GM18511 (cell line): ENCODE data around the gene TUBB4A.

Experiments
- ATAC-seq: cut with Tn5 transposase; IDR thresholded peaks from one replicate; pipeline ENCODE4 v1.9.1; 2021; ENCODE audit warnings: mild to moderate bottlenecking, moderate library complexity; ENCODE audit not compliant: unreplicated experiment

The TUBB4A gene

DNA sequence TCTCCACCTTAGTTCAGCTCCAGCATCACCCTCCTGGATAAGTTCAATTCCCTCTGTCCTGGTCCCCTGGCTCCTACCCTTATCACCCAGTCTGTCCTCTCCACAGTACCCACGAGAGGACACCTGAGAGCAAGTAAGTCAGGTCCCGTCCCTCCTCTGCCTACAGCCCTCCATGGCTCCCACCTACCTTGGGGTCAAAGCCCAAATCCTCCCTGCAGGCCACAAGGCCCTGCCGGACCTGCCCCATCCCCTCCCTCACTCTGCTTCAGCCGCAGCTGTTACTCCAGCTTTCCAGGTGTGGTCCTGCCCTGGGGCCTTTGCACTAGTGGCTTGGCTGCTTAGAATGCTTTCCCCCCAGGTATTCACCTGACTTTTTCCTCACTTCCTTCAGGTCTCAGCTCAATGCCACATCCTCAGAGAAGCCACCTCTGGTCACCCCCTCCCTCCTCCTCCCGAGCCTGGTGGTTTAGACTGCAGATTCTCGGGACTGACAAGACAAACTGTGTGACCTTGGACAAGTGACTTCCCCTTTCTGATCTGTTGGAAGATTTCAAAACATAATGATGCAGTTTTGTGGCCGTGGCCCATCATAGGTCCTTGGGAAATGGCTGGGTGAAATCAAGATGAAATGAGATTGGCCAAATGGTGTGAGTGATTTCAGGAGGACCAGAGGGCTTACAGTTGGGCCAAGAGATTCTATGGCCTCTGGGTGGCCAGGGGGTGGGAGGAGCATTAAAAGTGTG, 3.6 kb downstream of the TUBB4A start:
- no peak for ATAC-seq

DNA sequence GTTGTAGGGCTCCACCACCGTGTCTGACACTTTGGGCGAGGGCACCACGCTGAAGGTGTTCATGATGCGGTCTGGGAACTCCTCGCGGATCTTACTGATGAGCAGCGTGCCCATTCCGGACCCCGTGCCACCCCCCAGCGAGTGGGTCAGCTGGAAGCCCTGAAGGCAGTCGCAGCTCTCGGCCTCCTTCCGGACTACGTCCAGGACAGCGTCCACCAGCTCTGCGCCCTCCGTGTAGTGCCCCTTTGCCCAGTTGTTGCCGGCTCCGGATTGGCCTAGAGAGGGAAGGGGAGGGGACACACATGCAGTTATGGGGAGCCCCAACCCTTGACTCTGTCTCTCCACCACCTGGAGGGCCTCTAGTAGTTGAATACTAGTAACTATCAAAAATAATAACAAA, 6.2 kb downstream of the TUBB4A start:
- ATAC-seq, result no peak

GRCh38 chr19:6494438-6495036, 7.6 kb downstream of the TUBB4A start:
- ATAC-seq, result no peak

- ATAC-seq, result no peak
Observed at GRCh38 chr19:6491802-6492592, 10.1 kb downstream of the TUBB4A start.

DNA sequence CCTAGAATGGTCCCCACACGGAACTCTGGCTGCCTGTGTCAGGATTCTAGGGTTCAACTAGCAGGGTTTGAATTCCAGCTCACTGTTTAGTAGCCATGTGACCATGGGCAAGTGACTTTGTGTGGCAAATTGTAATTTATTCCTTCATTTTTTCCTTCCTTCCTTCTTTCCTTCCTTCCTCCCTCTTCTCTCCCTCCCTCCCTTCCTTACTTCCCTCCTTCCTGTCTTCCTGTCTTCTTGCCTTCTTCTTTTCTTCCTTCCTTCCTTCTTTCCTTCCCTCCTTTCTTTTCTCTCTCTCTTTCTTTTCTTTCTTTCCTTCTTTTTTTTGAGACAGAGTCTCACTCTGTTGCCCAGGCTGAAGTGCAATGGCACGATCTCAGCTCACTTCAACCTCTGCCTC, 12.0 kb downstream of the TUBB4A start:
- no peak for ATAC-seq

DNA sequence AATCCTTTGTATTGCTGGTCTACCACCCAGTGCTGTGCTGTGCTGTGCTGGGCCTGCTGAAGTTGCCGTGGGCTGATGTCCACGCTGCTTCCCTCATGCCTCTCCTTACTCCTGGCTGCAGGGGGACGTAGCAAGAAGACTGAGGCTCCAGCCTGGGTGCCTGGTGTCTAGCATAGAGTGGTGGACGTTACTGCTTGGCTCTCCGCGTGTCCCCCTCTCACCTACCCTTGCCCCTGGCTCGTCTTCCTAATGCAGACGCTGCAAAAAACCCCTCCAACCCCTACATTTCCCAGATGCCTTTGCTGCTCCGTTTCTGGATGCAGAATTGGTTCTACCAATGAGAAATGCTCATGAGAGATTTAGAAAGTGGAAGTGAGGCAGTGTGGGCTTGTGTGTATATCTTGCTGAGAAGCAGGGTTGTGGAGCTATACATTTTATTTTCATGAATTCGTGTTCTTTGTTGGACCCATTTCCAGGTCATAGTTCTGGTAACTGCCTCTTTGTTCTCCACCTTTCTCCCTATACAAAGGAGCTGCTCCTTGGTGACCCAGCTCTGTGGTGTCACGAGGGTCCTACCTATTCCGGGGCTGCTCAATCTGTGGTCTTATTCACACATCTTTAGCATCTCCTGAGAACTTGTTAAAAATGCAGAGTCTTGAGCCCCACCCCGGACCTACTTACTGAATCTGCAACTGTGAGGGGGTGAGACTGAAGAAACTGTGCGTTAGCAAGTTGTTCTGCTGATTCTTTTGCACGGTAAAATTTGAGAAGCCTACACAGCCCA, 12.6 kb downstream of the TUBB4A start:
- ATAC-seq, result no peak

DNA sequence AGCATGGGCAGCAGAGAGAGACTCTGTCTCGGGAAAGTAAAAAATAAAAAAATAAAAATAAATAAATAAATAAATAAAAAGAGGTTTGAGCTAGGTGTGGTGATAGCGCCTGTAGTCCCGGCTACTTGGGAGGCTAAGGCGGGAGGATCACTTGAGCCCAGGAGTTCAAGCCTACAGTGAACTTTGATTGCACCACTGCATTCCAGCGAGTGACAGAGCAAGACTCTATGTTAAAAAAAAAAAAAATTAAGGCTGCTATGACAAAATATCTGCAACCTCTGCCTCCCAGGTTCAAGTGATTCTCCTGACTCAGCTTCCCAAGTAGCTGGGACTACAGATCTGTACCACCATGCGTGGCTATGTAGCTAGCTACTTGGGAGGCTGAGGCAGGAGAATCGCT, 17.3 kb downstream of the TUBB4A start:
- no peak for ATAC-seq

DNA sequence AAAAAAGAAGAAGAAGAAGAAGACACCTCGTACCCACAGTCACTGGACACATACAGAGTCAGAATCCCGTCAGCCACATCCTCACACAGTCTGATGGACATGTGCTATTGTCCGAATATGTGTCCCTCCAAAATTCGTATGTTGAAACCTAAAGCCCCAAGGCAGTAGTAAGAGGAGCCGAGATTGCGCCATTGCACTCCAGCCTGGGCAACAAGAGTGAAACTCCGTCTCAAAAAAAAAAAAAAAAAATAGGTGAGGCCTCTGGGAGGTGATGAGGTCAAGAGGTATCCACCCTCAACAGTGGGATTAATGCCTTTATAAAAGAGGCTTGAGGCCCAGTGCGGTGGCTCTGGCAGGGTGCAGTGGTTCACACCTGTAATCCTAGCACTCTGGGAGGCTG, 17.9 kb downstream of the TUBB4A start:
- ATAC-seq, result no peak

DNA sequence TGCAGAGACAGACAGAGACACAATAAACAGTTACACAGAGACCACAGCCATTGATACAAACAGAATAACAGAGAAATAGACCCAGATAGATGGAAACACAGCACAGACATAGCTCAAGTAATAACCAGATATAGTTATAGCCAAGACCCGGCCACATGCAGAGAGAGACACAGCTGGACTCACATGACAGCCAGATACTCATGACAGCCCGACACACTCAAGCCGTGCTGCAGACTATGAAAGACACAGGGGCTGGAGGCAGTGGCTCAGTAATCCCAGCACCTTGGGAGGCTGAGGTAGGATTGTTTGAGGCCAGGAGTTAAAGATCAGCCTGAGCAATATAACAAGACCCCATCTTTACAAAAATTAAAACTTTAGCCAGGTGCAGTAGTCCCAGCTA, 18.9 kb downstream of the TUBB4A start:
- ATAC-seq, result no peak

GRCh38 chr19:6482343-6482686, 19.8 kb downstream of the TUBB4A start:
- ATAC-seq, result no peak

DNA sequence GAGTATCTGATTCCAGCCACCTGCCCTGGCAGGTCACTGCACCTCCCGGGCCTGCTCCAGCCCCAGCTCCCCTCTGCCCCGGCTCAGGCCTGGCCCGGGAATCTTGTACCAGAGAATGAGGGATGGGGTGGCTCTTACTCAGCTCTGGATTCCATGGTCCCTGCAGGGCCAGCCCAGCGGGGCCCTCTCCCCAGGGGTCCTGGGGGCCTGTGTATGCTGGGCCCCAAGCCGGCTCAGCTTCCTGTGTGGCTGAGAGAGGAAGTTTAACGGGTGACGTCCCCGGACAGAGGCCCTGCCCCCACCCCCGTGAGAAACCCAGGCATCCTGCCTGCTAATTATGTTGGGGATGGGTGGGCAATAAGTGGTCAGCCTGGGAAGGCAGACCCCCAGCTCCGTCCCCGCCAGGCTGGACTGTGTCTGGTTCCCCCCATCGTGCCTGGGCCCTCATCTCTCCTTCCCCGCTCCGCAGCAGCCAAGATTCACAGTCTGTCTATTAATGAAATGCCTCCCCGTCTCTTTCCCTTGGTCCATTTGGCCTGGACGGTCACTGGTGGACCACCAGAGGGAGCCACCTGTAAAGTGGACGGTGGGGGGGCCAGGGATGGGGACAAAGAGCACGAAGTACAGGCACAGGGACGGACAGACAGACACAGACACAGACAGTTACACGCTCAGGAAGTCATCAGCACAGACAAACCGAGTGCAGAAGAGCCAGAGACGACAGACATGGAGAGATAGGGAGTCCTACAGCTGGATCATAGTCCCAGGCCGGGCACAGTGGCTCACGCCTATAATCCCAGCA, 20.4 kb downstream of the TUBB4A start, which contains the start of gene DENND1C:
Gene DENND1C (minus strand): TSS at position 247 of the 802 bp plus-strand sequence. CDS start 92 bp downstream, at position 155.
- ATAC-seq, result peak; percentile 77

- ATAC-seq, result no peak
Observed at GRCh38 chr19:6480848-6481415, 21.2 kb downstream of the TUBB4A start.

GRCh38 chr19:6479836-6480398, 22.2 kb downstream of the TUBB4A start:
- ATAC-seq, result no peak

DNA sequence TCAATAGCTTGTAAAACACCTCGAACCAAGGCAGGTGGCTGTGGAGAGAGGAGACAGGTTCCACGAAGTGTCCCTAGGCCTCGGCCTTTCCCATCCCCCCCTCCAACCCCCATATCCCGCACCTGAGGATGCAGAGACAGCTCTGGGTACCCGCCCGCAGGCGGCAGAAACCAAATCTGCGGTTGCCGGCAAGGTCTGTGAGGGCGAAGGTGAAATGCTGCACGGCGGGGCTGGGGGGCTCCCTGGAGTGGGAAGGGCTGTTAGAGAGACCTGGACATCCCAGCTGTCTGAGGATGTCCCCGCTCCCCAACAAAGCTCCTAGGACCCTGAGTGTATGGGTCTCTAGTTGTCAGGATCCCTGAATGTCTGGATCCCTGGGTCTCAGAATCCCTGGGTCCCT, 23.3 kb downstream of the TUBB4A start:
- ATAC-seq, result no peak

DNA sequence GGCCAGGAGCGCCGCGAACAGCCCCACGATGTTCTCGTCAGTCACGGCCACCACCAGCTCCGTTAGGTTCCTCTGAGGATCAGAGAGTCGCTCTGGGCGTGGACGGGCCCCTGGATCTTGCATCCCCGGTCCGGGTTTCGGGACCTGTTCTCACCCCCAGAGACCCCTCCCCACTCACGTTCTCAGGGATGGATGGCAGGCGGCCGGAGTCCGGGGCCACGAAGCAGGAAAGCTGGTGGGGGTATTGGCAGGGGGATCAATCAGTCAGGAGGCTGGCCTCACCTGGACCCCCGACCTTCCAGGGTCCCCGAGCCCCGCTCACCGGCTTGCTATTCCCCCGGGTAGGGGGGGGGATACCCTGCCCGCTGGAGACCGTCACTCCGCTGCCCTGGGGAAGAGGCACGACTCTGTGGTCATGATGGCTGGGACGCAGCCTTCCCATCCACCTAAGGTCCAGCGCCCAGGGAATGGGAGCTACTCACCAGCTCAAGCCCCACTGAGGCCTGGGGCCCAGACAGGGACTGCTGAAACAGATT, 25.1 kb downstream of the TUBB4A start:
- no peak for ATAC-seq

GRCh38 chr19:6476155-6476895, 25.8 kb downstream of the TUBB4A start:
- ATAC-seq, result no peak

DNA sequence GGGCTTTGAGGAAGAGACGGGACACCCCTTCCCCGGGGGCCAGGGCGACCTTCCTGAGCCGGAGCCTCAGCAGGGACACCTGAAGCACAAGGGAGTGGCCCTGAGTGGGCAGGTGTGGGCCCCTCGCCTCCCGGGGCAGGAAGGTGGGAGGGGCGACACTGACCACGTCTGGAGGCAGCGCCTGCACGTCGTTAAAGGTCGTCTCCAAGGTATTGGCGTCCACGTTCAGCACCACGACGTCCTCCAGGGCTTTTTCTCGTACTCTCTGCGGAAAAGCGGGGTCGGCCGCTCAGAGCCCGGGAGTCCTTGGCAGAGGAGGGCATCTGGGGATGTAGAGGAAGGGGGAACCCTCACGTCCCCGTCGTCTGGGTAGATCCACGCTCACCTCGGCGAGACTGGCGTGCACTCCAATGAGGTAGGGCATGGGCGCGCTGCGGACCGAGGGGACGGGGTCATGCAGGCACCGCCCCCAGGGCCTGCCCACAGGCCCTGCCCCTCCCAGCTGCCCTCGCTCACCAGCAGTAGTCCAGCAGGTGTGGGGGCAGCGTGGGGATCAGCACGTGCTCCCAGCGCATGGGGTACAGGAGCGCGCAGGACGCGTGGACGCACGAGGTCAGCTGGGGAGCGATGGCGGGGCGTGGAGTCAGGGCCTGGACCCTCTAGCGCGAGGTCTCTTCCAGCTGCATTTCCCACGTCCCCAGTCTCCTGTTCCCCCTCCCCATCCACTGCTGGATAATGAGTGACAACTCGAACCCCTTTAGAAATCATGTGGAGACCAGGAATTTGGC, 26.6 kb downstream of the TUBB4A start:
- ATAC-seq, result no peak

- no peak for ATAC-seq
Observed at GRCh38 chr19:6473647-6474046, 28.5 kb downstream of the TUBB4A start.
